GM10266 (cell line): ENCODE data around the gene GRAMD4.

Source experiments
- DNase-seq: peaks from one replicate; pipeline ENCODE4 v3.0.0; 2012; ENCODE audit errors: extremely low spot score
- CTCF ChIP-seq: IDR thresholded peaks from 2 replicates; pipeline ENCODE4 v1.5.1; 2012; ENCODE audit warnings: mild to moderate bottlenecking, low read depth; ENCODE audit not compliant: control insufficient read depth, insufficient read depth; ENCODE audit errors: missing control alignments

GRAMD4 gene

GRCh38 chr22:46687048-46687444 is 66.9 kb downstream of the GRAMD4 start:
- no peak for TF ChIP-seq CTCF
- DNase-seq = no peak

GRCh38 chr22:46687460-46687859 is 67.3 kb downstream of the GRAMD4 start:
- no peak for DNase-seq
- TF ChIP-seq CTCF = no peak

- no peak for DNase-seq
- no peak for TF ChIP-seq CTCF
These were observed 68.8 kb downstream of the GRAMD4 start for GRCh38 chr22:46688949-46689348.

GRCh38 chr22:46690146-46690545 is 70.0 kb downstream of the GRAMD4 start:
- no peak for DNase-seq
- no peak for TF ChIP-seq CTCF

GRCh38 chr22:46691571-46691970 is 71.4 kb downstream of the GRAMD4 start:
- TF ChIP-seq CTCF = no peak
- DNase-seq = no peak

GRCh38 chr22:46693634-46694415 is 73.6 kb downstream of the GRAMD4 start:
- no peak for DNase-seq
- no peak for TF ChIP-seq CTCF

- DNase-seq = no peak
- TF ChIP-seq CTCF = no peak
These were observed 74.4 kb downstream of the GRAMD4 start for GRCh38 chr22:46694416-46695170.
